Measurements from ENCODE around the gene GALNT16. TPM values are rescaled to one million over a fixed set of nuclear protein-coding genes. Genes with fewer than 3 reads are reported as not detected.

The GALNT16 gene
- total and polyA plus RNA-seq, 7 donors, result 2.4 to 20.5 (median 5.3) TPM; not detected in 1

DNA sequence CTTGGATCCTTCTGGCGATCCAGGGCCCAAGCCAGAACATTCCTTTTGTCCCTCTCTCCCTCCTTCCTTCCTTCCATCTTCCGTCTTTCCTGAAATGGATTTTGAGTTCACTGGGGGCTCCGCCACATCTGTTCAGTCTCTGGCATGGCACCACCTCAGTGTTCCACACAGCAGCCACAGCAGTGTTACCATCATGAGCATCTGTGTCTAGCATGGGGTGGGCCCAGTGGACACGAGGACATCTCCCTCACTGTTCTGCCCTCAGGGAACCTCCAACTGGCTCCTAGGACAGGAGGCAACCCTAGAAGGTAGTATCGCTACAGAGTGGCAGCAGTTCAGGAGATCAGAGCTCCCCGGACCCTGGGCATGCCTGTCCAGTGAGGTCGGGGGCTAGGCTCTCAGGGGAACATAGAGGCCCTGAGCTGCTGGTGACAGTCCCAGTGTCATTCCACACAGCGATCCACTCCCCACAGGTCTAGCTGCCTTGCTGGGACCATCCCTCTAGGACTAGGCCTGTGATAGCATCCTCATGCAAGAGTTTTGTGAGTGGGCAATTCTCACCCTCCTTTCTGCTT lies 59.0 kb downstream of the GALNT16 start:
- Histone ChIP-seq H3K27ac (no peak overlapping the region), H3K9me3 (no peaks in the 10 kb centered on the region), H3K4me3 (no peak overlapping the region), H3K27me3 (no peaks in the 10 kb centered on the region), H3K36me3 (no peaks in the 10 kb centered on the region), H3K4me1 (peaks cover 0 to 21% (median 15%) of the 10 kb centered on the region in 4 donors)
- TF ChIP-seq EP300 (IDR thresholded peaks at IDR 0.05), result no peak
- TF ChIP-seq, protein P1, sequence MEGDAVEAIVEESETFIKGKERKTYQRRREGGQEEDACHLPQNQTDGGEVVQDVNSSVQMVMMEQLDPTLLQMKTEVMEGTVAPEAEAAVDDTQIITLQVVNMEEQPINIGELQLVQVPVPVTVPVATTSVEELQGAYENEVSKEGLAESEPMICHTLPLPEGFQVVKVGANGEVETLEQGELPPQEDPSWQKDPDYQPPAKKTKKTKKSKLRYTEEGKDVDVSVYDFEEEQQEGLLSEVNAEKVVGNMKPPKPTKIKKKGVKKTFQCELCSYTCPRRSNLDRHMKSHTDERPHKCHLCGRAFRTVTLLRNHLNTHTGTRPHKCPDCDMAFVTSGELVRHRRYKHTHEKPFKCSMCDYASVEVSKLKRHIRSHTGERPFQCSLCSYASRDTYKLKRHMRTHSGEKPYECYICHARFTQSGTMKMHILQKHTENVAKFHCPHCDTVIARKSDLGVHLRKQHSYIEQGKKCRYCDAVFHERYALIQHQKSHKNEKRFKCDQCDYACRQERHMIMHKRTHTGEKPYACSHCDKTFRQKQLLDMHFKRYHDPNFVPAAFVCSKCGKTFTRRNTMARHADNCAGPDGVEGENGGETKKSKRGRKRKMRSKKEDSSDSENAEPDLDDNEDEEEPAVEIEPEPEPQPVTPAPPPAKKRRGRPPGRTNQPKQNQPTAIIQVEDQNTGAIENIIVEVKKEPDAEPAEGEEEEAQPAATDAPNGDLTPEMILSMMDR (IDR thresholded peaks at IDR 0.05), result no peak
- TF ChIP-seq POLR2AphosphoS5 (IDR thresholded peaks at IDR 0.05), result no peak
- TF ChIP-seq POLR2A (IDR thresholded peaks at IDR 0.05), result no peak
- 86 to 93% methylated on average over 8 of the region's 8 CpGs for whole genome bisulfite sequencing, 2 donors
- intact Hi-C loops (cut with DNase I), result no loop called here
- DNase-seq, result no peak

DNA sequence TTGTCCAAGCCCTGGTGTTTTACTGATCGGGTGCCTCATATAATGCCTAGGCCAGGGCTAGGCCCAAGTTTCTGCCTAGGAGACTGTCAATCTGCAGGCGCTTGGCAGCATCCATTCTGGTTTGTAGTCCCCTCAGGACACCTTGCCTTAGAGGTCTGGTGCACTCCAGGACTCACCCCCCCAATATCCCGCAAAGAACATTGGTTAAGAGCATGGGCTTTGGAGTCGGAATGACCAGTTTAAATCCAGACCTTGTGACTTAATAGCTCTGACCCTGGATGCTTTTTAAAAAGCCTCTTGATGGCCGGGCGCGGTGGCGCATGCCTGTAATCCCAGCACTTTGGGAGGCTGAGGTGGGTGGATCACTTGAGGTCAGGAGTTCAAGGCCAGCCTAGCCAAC lies 60.0 kb downstream of the GALNT16 start:
- intact Hi-C loops (cut with DNase I), result no loop called here
- Histone ChIP-seq H3K9me3 (no peaks in the 10 kb centered on the region), H3K4me3 (no peak overlapping the region), H3K36me3 (no peaks in the 10 kb centered on the region), H3K4me1 (peaks cover 0 to 21% (median 15%) of the 10 kb centered on the region in 4 donors), H3K27ac (no peak overlapping the region), H3K27me3 (no peaks in the 10 kb centered on the region)
- DNase-seq, result no peak
- WGBS, 2 donors, result 96 to 98% methylated on average over 8 of the region's 8 CpGs
- TF ChIP-seq, protein P1 (IDR thresholded peaks at IDR 0.05), result no peak
- TF ChIP-seq EP300 (IDR thresholded peaks at IDR 0.05) (no peak), POLR2A (IDR thresholded peaks at IDR 0.05) (no peak), POLR2AphosphoS5 (IDR thresholded peaks at IDR 0.05) (no peak)

DNA sequence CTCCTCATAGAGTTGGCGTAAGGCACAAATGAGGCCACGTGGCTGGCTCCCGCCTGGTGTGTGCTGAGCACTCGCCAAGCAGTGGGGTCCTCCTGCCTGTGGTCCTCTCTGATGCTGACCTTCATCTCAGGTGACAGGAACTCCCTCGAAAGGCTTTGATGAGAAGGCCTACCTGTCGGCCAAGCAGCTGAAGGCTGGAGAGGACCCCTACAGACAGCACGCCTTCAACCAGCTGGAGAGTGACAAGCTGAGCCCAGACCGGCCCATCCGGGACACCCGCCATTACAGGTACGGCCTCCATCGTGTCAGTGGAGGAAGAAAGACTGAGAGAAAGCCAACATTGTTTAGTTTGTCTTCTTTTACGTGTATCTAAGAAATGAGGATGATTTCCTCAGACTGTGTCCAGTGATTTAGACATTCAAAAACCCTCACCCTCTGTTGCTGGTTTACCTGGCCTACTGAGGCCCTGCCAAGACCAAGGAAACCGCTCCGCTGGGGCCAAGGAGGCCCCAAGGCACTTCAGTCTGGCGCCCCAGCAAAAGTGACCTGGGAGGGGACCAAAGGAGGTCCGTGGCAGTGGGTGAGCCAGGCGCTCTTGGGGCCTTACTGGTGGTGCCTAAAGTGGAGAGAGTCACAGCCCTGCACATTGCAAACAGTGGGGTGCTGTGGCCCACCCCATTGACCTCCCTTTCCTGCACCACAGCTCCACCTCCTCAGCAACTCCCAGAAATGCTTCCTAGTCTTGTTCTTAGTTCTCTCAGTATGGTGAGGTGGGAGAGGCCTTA lies 60.8 kb downstream of the GALNT16 start:
- H3K4me3 ChIP-seq, result no peak overlapping the region
- no peak overlapping the region for H3K27ac ChIP-seq
- H3K36me3 ChIP-seq, result no peaks in the 10 kb centered on the region
- no peaks in the 10 kb centered on the region for H3K9me3 ChIP-seq
- DNase-seq, result peak; percentile 20
- no peaks in the 10 kb centered on the region for H3K27me3 ChIP-seq
- WGBS, 2 donors, result 96% methylated on average over 18 of the region's 18 CpGs
- TF ChIP-seq, protein P1 (IDR thresholded peaks at IDR 0.05), result no peak
- TF ChIP-seq POLR2AphosphoS5 (IDR thresholded peaks at IDR 0.05) (no peak), POLR2A (IDR thresholded peaks at IDR 0.05) (no peak), EP300 (IDR thresholded peaks at IDR 0.05) (no peak)
- H3K4me1 ChIP-seq, result peaks cover 0 to 21% (median 15%) of the 10 kb centered on the region in 4 donors
- intact Hi-C loops (cut with DNase I), result no loop called here

DNA sequence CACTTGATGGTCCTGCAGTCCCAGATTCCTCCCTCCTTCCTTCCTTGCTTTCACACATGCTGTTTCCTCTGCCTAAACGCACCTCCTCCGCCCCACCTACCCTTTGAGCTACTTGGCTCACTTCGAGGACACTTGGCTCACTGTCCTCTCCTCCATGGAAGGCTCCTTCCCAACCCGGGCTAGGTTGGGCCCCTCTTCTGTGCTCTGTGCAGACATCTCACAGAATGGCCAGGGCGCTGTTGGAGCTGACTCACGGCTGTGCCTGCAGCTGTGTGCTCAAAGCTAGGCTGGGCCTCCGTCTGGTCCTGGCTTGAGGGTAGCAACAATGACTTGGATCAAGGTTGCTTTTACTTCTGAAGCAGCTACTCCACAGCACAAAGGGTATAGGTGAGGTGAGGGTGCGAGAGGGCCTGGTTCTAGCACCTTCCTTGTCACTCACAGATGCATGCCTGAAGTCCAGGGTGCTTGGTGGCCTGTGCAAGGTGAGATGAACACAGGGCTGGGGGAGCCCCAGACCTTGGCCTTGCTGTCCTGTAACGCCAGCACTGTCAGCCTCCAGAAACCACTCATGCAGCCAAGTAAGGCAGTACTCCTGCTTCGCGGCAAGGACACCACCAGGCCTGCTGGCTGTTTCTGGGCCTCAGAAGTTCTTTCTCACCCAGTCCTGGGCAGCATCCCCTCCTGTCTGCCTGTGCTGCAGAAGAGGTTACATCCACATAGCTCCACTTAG lies 61.8 kb downstream of the GALNT16 start:
- Histone ChIP-seq H3K36me3 (no peaks in the 10 kb centered on the region), H3K9me3 (no peaks in the 10 kb centered on the region), H3K27me3 (no peaks in the 10 kb centered on the region), H3K4me3 (no peak overlapping the region), H3K4me1 (peaks cover 0 to 16% (median 9%) of the 10 kb centered on the region in 4 donors), H3K27ac (no peak overlapping the region)
- DNase-seq, result peak; percentile 62
- 80 to 91% methylated on average over 11 of the region's 11 CpGs for WGBS, 2 donors
- no peak for TF ChIP-seq EP300 (IDR thresholded peaks at IDR 0.05)
- TF ChIP-seq, protein P1 (IDR thresholded peaks at IDR 0.05), result no peak
- TF ChIP-seq POLR2AphosphoS5 (IDR thresholded peaks at IDR 0.05), result no peak
- TF ChIP-seq POLR2A (IDR thresholded peaks at IDR 0.05), result no peak
- intact Hi-C loops (cut with DNase I), result no loop called here
